Activated naive CD4-positive, alpha-beta T cell treated with anti-CD3 and anti-CD28 coated beads, Interleukin-2, amount 50 U/mL, for 24 hours (primary cell): ENCODE results near the gene KDM8.

ENCODE experiments used
- H3K27ac Mint-ChIP-seq: one replicate; pipeline ENCODE4 v1.8.0; 2021; ENCODE audit warnings: mild to moderate bottlenecking, mixed read lengths
- H3K27me3 Mint-ChIP-seq: one replicate; pipeline ENCODE4 v1.8.0; 2021; ENCODE audit warnings: mixed read lengths
- H3K36me3 Mint-ChIP-seq: one replicate; pipeline ENCODE4 v1.8.0; 2021; ENCODE audit warnings: mixed read lengths
- H3K4me1 Mint-ChIP-seq: one replicate; pipeline ENCODE4 v1.8.0; 2021; ENCODE audit warnings: mixed read lengths
- H3K4me3 Mint-ChIP-seq: one replicate; pipeline ENCODE4 v1.8.0; 2021; ENCODE audit warnings: mild to moderate bottlenecking, mixed read lengths
- H3K9me3 Mint-ChIP-seq: one replicate; pipeline ENCODE4 v1.8.0; 2021; ENCODE audit warnings: mixed read lengths

KDM8 gene

GRCh38 chr16:27203507-27204311, at the start of gene KDM8:
Gene KDM8 (plus strand): TSS chr16:27203526. CDS start chr16:27210124, 6,598 bp downstream.
- Mint-ChIP-seq H3K36me3 (peaks cover 4% of the 10 kb centered on the region), H3K27ac (peak within 1 kb of the TSS; percentile 99), H3K4me1 (peaks cover 53% of the 10 kb centered on the region)

DNA sequence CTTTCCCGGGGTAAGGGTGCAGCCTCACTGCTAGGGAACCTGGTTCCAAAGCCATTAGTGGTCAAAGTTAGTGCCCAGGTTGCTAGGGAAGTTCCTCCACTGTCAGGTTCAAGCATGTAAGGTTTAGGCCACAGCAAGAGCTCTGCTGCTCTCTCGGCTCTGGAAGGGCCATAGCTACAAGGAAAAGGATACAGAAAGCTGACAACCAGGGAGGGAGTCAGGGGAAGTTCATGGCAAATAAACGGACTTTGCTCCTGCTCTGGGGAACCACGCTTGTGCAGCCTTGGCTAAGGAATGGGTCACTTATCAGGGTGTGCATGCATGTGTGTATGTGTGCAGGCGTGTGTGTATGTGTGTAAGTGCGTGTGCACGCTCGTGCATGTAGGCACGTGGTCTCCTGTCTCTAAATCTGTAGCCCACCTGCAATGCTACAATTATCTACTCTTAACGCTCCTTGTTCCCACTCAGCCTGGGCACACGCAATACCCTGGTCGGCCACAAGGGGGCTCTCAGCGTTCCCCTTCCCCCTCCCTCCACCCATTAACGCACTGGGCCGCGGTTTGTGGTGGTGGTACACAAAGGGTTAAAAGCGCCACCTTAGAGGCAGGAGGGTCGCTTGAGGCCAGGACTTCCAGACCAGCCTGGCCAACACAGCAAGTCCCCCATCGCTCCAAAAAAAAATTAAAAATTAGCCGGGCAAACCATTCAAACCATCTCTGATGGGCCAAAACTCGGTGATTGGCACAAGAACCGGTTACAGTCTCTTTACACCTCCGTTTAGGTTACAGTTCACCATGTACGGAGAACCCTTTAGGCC, 48.4 kb upstream of the KDM8 start:
- no peaks in the 10 kb centered on the region for H3K27me3 Mint-ChIP-seq
- H3K36me3 Mint-ChIP-seq, result peaks cover 1% of the 10 kb centered on the region
- no peak overlapping the region for H3K4me3 Mint-ChIP-seq
- H3K4me1 Mint-ChIP-seq, result peaks cover 21% of the 10 kb centered on the region
- H3K9me3 Mint-ChIP-seq, result no peaks in the 10 kb centered on the region
- no peak overlapping the region for H3K27ac Mint-ChIP-seq

More at GRCh38 chr16:27203507-27204311, at the start of gene KDM8:
- Mint-ChIP-seq H3K4me3 (peak within 1 kb of the TSS; percentile 97), H3K9me3 (no peaks in the 10 kb centered on the region), H3K27me3 (no peaks in the 10 kb centered on the region)

DNA sequence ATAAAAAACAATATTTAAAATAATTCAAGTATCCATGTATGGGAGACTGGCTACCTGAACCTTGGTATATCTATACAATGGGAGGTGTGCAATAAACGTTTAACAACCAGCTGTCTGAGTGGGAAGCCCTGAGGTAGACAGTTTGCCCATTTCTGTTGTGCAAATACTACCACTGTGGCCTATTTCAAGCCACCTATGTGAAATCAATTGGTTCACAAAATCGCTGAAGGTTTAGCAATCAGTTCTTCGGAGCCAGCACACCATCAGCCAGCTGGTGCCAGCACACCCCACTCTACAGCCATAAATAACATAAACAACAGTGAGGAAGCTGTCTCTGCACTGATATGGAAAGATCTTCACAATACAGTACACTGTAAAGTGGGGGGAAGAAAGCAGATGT, 46.7 kb upstream of the KDM8 start:
- peak overlapping the region; percentile 59 for H3K27ac Mint-ChIP-seq
- H3K4me1 Mint-ChIP-seq, result peaks cover 21% of the 10 kb centered on the region
- H3K36me3 Mint-ChIP-seq, result peaks cover 1% of the 10 kb centered on the region
- H3K4me3 Mint-ChIP-seq, result no peak overlapping the region
- no peaks in the 10 kb centered on the region for H3K27me3 Mint-ChIP-seq
- H3K9me3 Mint-ChIP-seq, result no peaks in the 10 kb centered on the region

- Mint-ChIP-seq H3K9me3 (no peaks in the 10 kb centered on the region), H3K27ac (no peak overlapping the region), H3K4me3 (no peak overlapping the region), H3K4me1 (peaks cover 4% of the 10 kb centered on the region), H3K27me3 (no peaks in the 10 kb centered on the region), H3K36me3 (peaks cover 4% of the 10 kb centered on the region)
Measured at GRCh38 chr16:27161398-27161797, 41.9 kb upstream of the KDM8 start.

- H3K36me3 Mint-ChIP-seq, result peaks cover 2% of the 10 kb centered on the region
- peaks cover 26% of the 10 kb centered on the region for H3K4me1 Mint-ChIP-seq
- no peak overlapping the region for H3K27ac Mint-ChIP-seq
- H3K4me3 Mint-ChIP-seq, result no peak overlapping the region
- H3K9me3 Mint-ChIP-seq, result no peaks in the 10 kb centered on the region
- no peaks in the 10 kb centered on the region for H3K27me3 Mint-ChIP-seq
Measured at GRCh38 chr16:27164352-27164751, 39.0 kb upstream of the KDM8 start.

GRCh38 chr16:27165576-27165975, 37.8 kb upstream of the KDM8 start:
- no peaks in the 10 kb centered on the region for H3K27me3 Mint-ChIP-seq
- H3K9me3 Mint-ChIP-seq, result no peaks in the 10 kb centered on the region
- H3K27ac Mint-ChIP-seq, result no peak overlapping the region
- peaks cover 4% of the 10 kb centered on the region for H3K36me3 Mint-ChIP-seq
- H3K4me1 Mint-ChIP-seq, result peaks cover 39% of the 10 kb centered on the region
- no peak overlapping the region for H3K4me3 Mint-ChIP-seq

DNA sequence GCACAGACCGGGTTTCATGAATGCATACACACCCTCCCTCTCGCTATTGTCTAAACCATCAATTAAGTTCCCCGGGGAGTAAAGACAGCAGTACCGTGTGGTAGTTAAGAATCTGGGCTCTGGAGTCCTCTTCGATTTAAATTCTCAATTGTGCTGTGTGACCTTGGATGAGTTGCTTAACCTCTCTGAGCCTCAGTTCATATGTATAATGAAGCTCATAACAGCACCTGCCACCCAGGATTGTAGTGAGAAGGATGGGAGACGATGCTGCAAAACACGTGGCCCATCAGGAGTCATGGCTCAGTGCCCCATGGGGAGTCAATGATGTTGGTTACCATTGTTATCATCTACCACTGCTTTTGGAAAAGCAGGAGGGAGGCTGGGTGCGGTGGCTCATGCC, 34.5 kb upstream of the KDM8 start:
- Mint-ChIP-seq H3K9me3 (no peaks in the 10 kb centered on the region), H3K27ac (peak overlapping the region; percentile 70), H3K27me3 (no peaks in the 10 kb centered on the region), H3K36me3 (peaks cover 2% of the 10 kb centered on the region), H3K4me3 (no peak overlapping the region), H3K4me1 (peaks cover 67% of the 10 kb centered on the region)

DNA sequence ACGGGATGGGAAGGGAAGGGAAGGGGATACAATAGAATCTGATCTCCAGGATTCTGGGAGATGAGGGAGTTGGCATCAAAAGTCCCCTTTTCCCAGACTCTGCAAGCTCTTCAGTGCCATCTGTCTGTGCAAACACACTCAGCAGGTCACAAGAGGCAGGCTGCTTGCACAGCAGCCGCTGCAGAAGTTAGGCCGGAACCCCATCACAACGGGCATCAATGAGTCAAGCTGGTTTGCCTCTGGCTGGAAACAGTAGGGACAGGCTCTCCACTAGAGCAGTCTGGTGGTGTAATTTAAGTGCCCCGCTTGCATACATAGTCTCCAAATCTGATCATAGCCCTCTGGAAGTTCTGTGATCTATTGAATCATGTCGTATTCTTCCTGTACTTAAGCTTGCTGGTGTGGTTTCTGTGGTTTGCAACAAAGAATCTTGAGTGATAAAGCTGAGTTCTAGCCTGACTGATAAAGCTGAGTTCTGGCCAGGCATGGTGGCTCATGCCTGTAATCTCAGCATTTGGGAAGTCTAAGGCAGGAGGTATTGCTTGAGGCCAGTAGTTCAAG, 33.7 kb upstream of the KDM8 start:
- peak overlapping the region; percentile 56 for H3K27ac Mint-ChIP-seq
- no peaks in the 10 kb centered on the region for H3K27me3 Mint-ChIP-seq
- H3K4me3 Mint-ChIP-seq, result peak overlapping the region; percentile 49
- peaks cover 75% of the 10 kb centered on the region for H3K4me1 Mint-ChIP-seq
- peaks cover 2% of the 10 kb centered on the region for H3K36me3 Mint-ChIP-seq
- H3K9me3 Mint-ChIP-seq, result no peaks in the 10 kb centered on the region

DNA sequence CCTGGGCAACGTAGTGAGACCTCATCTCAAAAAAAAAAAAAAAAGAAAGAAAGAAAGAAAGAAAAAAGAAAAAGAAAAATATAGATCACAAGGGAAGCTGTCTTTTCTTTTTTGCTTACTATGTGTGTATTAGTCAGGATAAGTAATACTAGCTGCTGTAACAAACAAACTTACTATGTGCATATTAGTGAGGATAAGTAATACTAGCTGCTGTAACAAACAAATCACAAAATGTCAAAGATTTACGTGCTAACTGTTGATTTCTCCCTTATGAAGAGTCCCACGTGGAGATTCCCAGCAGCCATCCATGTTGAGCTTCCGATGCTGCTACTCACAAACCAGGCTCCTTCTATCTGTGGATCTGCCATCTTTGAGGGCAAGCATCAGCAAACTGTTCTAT, 31.7 kb upstream of the KDM8 start:
- Mint-ChIP-seq H3K4me3 (no peak overlapping the region), H3K27me3 (no peaks in the 10 kb centered on the region), H3K4me1 (peaks cover 89% of the 10 kb centered on the region), H3K9me3 (no peaks in the 10 kb centered on the region), H3K27ac (no peak overlapping the region), H3K36me3 (peaks cover 2% of the 10 kb centered on the region)

- Mint-ChIP-seq H3K4me3 (no peak overlapping the region), H3K4me1 (peaks cover 89% of the 10 kb centered on the region), H3K9me3 (no peaks in the 10 kb centered on the region), H3K27me3 (no peaks in the 10 kb centered on the region), H3K36me3 (peaks cover 2% of the 10 kb centered on the region), H3K27ac (peak overlapping the region; percentile 86)
Measured at GRCh38 chr16:27174007-27174406, 29.3 kb upstream of the KDM8 start.

- H3K36me3 Mint-ChIP-seq, result peaks cover 2% of the 10 kb centered on the region
- peak overlapping the region; percentile 65 for H3K27ac Mint-ChIP-seq
- H3K9me3 Mint-ChIP-seq, result no peaks in the 10 kb centered on the region
- no peak overlapping the region for H3K4me3 Mint-ChIP-seq
- H3K27me3 Mint-ChIP-seq, result no peaks in the 10 kb centered on the region
- H3K4me1 Mint-ChIP-seq, result peaks cover 89% of the 10 kb centered on the region
Measured at GRCh38 chr16:27174798-27175197, 28.5 kb upstream of the KDM8 start.

GRCh38 chr16:27175888-27176287, 27.4 kb upstream of the KDM8 start:
- Mint-ChIP-seq H3K27ac (peak overlapping the region; percentile 35), H3K4me3 (no peak overlapping the region), H3K4me1 (peaks cover 86% of the 10 kb centered on the region), H3K9me3 (no peaks in the 10 kb centered on the region), H3K36me3 (no peaks in the 10 kb centered on the region), H3K27me3 (no peaks in the 10 kb centered on the region)

DNA sequence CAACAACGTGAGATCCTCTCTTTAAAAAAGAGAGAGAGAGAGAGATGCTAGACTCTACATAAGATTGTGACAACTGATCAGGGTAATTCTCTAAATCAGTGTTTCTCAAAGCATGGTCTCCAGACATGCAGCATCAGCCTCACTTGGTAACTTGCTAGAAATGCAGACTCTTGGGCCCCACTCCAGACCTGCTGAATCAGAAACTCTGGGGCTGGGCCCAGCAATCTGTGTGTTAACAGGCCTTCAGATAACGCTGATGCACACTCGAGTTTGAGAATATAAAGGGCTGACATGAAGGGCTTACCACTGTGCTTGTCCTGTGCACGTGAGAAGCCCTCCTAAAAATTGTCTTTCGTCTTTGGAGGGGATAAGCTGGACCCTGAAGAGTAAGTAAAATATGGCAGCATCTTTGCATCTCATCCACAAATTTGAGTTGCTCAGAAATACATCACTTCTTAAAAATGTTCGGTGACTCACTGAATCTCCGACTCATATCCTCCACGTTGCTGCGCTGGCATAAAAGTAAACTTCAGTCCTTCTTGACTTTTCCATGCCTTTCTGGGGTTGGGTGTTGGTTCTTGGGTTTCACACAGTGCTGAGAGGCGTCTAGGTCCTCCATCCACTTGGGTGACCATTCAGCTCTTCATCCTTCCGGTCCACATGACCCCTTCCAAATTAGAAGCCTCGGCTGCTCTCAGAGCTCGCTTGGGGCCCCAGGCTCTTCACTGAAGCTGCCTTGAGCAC, 26.1 kb upstream of the KDM8 start:
- H3K4me1 Mint-ChIP-seq, result peaks cover 76% of the 10 kb centered on the region
- no peaks in the 10 kb centered on the region for H3K9me3 Mint-ChIP-seq
- no peaks in the 10 kb centered on the region for H3K27me3 Mint-ChIP-seq
- H3K36me3 Mint-ChIP-seq, result no peaks in the 10 kb centered on the region
- H3K4me3 Mint-ChIP-seq, result peak overlapping the region; percentile 45
- peak overlapping the region; percentile 90 for H3K27ac Mint-ChIP-seq

GRCh38 chr16:27179500-27180072, 23.7 kb upstream of the KDM8 start:
- H3K27ac Mint-ChIP-seq, result peak overlapping the region; percentile 88
- no peaks in the 10 kb centered on the region for H3K36me3 Mint-ChIP-seq
- no peaks in the 10 kb centered on the region for H3K27me3 Mint-ChIP-seq
- no peak overlapping the region for H3K4me3 Mint-ChIP-seq
- peaks cover 57% of the 10 kb centered on the region for H3K4me1 Mint-ChIP-seq
- no peaks in the 10 kb centered on the region for H3K9me3 Mint-ChIP-seq
